ENCODE results near the gene CENPB.

GRCh38 chr20:3734111-3734843 is 52.3 kb downstream of the CENPB start:
- TF ChIP-seq EZH2 (IDR thresholded peaks at IDR 0.05), result no peak
- TF ChIP-seq POLR2AphosphoS5 (IDR thresholded peaks at IDR 0.05; ENCODE audit: borderline replicate concordance, low read depth, low read length), result no peak
